ENCODE measurements around the gene UBR3.
"Not testable (repeated sequence)": the region's sequence is repeated elsewhere in the genome, so short reads cannot be mapped to it uniquely, and the experiment has no call there.

Gene UBR3

DNA sequence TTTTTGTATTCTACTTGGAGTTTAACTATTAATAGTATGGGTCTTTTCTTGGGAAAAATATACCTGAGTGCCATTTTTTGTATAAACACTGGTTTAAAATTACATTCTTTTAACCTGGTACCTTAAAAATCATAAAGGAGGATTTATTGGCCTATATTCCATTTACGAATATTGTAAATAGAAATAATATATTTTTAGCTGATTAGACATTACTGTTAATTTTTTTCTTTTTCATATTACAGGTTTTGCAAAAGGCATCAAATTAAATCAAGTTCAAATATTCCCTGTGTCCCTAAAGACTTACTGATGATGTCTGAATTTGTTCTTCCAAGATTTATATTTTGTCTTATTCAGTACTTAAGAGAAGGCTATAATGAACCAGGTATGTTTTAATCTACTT lies 44.7 kb downstream of the UBR3 start:
- FAIRE-seq = no peak

DNA sequence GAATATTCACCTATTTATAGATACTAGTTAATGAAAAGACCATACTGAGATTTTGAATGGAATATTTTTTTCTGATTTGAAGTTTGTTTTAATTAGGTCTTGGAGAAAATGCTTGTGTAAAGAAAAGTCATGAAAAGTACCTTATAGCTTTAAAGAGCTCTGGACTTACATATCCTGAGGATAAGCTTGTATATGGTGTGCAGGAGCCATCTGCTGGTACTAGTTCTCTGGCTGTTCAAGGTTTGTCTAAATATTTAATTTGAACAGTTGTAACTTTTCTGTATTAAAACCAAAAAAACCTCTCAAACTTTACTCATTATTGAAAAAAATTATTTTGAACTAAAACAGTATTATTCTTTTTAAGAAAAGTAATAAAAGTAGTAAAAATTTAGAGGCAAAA lies 50.1 kb downstream of the UBR3 start:
- FAIRE-seq = peak; percentile 85

DNA sequence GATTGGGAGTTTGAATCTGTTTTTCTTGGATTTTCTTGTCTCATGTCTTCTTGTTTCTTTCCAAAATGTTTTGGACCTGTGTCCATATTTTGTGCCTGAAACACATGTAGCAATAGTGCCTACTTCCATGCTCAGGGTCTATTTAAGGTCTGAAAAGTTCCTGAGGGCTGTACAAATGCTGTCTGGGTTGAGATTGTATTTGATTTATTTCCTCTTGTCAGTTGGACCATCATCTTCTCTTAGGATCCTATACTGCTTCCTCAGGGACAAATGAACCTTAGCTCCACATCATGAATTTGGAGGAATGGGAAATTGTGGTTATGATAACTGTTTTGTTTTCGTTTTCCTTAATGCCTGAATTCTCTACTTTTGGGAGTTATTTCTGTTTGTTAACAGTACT lies 59.9 kb downstream of the UBR3 start:
- no peak for FAIRE-seq

DNA sequence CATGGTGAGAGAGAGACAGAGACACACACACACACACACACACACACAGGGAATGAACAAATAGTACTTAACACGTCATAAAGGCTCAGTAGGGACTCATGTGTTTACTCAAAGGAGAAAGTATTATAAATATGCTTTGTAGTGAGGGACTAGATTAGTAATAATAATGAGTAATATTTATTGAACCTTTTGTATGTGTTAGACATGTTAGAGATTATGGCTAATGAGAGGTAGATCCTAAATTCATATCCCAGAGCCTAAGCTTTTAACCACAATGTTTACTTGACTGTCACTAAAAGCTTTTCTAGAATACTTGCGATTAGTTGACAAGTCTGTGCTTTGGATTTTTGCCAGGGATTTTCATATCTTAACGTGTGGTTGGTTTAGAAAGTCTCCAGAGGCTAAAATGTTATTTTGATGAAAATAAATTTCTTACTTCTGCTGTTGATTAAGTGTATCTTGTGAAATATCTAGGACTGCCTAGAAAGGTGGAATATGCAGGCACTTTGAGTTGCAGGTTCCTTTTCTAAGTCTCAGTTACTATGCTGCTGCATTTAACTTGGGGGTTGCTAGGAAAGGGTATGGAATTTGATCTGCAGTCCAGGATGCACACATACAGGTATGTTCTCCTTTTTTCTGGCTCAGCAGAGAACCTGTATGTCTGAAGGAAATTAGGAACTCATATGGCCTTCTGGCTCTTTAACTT lies 64.5 kb downstream of the UBR3 start:
- no peak for FAIRE-seq

DNA sequence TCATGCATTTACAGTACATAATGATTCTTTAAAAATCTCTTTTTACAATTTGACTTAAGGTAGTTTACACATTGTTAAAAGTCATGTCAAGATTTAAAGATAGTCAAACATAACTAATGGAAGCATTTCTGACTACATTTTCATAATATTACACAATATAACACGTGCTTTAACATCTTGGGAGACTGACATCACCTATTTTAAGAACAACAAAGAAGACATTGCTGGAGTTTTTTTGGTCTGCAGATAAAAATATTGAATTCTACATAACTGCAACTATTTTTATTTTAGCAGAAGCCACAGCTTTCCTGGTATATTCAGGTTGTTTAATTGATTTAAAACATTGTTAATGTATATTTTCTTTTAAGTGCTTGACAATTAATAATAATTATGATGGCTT lies 65.7 kb downstream of the UBR3 start:
- no peak for FAIRE-seq

DNA sequence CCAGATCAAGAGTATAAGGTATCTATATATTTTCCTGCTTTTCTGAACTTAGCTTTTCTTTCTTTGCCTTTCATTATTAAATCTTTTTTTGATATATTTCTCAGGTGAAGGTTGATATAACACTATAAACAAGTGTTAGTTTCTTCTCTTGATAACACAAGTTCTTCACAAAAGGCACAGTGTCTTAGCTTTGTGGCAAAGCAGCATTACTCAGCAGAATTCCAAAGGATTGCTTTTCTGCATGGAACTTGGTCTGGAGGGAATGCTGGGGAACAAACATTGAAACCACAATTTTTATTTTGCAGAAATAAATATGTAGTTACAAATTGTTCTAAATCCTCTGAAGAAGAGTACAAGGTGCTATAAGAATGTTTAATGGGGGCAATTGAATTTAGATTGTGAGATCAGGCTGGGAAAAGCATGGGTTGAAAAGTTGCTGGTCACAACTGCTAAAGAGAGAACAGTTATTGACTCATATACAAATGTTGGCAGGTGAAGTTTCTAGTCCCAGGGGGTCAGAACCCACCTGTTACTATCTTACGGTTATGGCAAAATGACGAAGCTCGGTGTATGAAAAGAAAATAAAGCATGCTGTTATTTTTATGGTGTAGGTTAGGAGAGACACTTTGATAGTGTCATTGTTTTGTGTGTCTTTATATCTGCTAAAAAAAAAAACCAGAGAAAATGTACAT lies 68.2 kb downstream of the UBR3 start:
- FAIRE-seq = no peak

DNA sequence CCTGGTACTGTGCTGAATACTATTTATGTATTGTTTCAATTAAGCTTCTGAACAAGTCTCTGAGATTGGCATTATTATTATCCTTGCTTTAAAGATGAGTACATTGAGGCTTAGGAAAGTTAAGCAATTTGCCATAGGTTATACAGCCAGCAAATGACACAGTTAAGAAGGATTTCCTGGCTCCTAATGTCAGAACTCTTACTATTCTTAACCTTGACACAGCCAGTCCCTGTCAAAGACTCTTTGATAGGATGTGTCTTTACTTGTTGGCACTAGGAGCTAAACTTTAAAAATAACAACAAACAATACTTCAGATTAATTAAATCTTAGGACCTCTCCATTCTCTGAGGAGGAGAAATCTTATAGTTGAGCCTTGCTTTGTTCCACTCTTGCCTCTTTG lies 70.6 kb downstream of the UBR3 start:
- no peak for FAIRE-seq

DNA sequence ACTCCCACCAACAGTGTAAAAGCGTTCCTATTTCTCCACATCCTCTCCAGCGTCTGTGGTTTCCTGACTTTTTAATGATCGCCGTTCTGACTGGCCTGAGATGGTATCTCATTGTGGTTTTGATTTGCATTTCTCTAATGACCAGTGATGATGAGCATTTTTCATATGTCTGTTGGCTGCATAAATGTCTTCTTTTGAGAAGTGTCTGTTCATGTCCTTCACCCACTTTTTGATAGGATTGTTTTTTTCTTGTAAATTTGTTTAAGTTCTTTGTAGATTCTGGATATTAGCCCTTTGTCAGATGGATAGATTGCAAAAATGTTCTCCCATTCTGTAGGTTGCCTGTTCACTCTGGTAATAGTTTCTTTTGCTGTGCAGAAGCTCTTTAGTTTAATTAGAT lies 72.8 kb downstream of the UBR3 start:
- not testable (repeated sequence) for FAIRE-seq

DNA sequence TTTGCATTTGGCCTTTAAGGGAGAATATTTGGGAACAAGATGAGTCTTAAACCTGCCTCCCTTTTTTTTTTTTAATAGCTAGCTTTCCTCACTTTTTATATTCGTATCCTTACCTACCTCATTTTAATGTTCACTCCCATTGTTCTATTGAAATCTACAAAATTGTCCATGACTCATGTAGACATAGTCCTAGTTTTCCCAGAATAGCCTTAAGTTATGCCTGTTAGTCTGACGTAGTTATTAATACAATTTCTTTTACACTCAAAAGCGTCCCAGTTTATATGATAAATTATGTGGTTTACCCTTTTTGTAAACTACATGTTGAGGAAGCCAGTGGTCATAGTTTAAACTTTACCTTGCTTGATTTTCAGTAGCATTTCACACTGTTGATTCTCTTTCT lies 73.4 kb downstream of the UBR3 start:
- FAIRE-seq = no peak

DNA sequence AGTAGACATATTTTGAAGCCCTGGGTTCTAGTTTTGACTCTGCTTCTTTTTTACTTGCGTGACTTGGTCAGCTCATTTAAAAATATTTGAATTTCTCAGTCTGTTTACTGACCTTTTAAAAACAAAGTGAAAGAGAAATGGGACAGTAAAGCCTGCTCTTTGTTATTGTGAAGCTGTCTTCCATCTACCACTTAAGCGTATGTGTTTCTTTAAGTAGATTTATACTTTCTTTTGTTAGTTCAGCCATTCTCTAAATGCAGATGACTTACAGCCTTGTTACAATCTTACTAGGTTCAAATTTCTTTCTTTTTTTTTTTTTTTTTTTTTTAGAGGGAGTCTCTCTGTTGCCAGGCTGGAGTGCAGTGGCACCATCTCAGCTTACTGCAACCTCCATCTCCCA lies 79.5 kb downstream of the UBR3 start:
- FAIRE-seq = no peak

DNA sequence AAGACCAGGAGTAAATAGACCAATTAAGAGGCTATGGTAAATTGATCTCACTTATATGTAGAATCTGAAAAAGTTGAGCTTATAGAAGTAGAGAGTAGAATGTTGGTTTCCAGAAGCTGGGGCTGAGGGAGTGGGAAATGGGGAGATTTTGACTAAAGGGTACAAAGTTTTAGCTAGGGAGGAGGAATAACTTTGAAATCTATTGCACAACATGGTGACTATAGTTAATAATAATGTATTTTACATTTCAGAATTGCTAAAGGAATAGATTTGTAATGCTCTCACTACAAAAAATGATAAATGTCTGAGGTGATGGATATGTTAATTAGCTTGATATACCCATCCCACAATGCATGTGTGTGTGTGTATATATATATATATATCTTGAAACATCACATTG lies 82.1 kb downstream of the UBR3 start:
- no peak for FAIRE-seq

DNA sequence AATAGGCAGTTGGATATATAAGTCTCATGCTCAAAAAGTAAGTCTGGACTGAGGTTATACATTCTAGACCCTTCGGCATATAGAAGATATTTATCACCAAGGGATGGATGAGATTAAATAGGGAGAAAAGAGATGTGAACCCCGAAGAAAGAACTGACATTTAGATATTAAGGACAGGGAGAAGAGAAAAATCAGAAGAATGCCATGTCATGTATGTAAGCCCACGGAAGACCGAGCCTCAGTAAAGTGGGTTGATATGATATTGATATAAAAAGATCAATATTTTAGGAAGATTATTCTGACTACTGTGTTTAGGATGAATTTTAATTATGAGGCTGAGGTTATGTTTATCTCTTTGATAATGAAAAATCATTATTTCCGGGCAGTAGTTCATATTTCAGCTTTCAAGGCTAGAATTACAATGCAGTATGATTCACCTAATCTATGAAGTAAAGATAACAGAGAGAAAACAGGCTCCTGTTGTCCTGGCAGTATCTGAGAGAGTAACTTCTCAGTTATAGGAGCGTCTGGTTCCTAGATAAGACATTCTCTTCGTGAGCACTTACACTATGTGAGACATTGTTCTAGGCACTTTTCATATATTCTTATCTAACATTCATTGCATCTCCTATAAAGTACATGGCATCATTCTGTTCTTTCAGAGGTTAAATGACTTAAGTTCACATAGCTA lies 83.0 kb downstream of the UBR3 start:
- no peak for FAIRE-seq

DNA sequence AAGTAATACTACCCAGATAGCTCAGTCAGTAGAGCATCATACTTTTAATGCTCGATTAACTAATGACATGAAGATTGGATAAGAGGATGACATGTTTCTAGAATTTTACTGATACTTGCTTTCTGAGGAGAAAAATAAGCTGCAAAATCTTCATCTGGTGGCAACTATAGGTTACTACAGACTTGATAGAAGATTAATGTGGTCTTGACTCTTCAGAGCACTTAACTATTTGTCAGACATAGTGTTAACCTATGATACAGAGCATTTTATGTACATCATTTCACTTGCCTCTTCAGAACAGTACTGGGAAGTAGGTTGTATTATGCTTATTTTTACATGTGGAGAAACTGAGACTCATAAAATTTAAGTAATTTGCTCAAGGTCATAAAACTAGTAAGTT lies 83.9 kb downstream of the UBR3 start:
- FAIRE-seq = no peak

DNA sequence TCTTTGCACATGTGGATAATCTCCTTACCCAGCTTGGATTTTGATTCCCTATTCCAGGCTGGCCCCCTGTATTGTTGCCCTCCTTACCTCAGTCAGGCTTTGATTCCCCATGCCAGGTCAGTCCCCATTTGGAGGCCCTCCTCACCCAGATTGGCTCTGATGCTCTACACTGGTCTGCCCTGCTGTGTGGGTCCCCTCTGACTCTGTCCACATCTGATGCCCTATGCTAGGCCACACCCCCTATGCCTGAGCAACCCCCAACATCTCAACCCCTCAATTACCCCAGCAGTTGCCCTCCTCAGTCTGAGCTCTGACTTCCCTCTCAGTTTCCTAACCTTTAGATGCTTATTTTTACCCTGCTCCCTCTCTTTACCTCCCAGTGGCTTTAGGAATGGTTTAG lies 89.4 kb downstream of the UBR3 start:
- no peak for FAIRE-seq

DNA sequence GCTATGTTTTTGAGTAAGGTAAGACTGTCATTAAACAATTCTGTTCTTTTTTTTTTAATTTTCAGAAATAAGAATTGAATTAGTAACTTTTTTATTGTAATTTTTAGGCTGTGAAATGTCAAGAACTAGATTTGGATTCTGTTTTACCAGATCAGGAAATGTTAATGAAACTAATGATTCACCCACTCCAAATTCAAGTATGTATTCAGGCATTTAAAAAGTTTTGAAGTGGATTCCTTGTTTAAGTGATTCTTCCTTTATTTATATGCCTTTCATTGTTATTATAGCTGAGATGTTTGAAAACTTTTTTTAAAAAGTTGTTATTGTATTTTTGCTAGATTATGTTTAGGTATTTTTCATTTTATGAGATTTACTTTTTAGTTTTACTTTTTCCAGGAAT lies 96.7 kb downstream of the UBR3 start:
- FAIRE-seq = no peak

DNA sequence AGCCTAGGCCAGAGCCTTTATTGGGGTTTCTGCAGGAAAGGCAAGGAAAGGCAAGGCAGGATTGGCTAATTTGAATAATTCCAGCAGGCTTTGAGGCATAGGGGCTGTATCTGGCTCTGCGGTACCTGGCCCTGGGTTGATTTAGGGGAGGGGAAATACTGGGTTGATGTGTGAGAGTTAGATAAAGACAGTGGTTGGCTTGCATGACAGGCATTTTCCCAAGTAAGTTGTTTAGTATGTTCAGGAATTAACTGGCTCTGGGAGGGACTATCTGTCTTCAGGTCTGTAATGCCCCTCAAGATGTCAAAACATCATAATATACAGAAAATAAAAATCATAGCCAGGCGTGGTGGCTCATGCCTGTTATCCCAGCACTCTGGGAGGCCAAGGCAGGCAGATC lies 98.7 kb downstream of the UBR3 start:
- FAIRE-seq = no peak

DNA sequence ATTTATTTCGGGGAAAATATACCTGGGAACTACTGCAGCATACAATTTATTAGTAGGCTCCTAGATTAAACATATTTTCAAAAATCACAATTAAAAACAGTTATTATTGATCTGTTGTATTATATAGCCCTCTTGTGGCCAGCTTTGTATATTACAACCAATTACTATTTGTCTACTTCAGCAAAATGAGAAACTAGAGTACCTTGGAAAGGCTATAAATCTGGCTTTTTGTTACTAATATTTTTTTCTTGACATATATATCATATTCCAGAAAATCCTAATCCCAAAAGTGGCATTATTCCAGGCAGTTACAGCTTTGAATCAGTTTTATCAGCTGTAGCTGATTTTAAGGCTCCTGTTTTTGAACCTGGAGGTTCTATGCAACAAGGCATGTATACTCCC lies 101.2 kb downstream of the UBR3 start:
- FAIRE-seq = peak; percentile 94

DNA sequence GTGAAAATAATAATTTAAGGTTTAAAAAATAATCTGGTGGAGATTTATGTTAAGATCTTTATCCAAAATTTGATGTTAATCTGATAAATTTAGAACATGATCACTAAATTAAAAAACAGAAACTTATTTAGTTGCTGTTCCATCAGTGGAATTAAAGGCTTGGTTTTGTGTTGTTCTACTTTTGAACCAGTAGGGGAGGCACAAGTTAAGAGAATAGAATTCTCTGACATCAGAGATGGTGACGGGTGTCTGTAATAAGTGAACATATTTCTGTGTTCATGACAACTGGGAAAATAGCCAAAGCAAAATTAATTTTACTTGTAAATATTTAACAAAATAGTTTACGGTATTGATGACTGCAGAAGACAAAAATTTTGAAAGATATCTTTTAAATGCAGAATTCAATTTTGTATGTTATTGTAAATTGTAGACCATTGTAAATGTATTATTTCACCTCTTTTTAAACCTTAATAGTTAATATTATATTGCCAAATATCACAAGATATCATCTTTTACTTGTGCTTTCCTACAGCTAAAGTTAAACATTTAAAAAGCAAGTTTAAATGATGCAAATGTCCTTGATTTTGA lies 106.0 kb downstream of the UBR3 start:
- FAIRE-seq = peak; percentile 92

DNA sequence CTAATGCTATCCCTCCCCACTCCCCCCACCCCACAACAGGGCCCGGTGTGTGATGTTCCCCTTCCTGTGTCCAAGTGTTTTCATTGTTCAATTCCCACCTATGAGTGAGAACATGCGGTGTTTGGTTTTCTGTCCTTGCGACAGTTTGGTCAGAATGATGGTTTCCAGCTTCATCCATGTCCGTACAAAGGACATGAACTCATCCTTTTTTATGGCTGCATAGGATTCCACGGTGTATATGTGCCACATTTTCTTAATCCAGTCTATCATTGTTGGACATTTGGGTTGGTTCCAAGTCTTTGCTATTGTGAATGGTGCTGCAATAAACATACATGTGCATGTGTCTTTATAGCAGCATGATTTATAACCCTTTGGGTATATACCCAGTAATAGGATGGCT lies 109.4 kb downstream of the UBR3 start:
- not testable (repeated sequence) for FAIRE-seq

DNA sequence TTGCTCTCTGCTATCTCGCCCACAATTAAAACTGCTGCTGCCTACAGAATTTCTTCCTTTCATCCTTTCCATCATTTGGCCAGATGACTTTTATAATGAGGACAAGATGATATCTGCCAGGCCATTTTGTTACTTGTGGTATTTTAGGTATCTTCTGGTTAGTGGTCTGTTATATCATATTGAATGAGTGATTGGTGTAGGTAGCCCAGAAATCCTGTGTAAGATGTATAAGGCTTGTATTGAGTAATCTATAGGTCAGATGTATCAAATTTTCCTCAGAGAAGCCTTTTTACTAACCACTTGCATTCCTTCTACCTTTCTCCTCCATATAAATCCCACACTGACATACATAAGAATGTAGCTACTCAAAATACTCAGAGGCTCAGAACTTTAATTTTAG lies 118.3 kb downstream of the UBR3 start:
- FAIRE-seq = no peak

DNA sequence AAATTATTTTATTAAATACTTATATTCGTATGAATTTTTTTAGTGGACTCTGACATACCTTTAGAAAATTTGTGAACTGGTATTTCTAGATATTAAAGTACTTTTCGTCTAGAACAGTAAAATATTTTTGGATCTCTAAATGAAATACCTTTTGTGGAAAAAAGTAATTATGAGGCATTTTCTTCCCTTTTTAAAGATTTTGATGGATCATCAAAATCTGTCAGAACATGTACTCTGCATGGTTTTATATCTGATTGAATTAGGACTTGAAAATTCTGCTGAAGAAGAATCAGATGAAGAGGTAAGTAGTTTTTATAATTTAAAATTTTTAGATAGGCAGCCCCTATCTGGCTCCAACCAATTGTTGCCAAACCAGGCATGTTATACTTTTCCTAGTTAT lies 118.8 kb downstream of the UBR3 start:
- peak; percentile 41 for FAIRE-seq

DNA sequence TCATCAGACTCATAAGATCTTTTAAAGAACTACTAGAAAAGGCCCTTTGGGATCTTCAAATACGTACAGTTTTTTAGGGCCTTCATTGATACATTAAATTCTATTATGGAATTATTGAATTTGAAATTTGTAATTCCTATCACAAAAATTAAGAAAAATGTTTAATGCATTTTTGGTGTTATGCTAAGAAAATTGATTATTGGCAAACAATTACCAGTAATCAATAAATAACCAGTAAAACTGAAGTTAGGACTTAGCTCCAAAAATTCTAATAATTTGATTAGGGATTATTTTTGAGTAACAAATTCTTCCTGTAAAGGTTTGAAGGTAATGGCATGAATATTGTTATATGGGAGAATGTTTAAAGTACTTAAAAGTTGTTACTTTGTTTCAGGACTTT lies 119.3 kb downstream of the UBR3 start:
- FAIRE-seq = no peak

DNA sequence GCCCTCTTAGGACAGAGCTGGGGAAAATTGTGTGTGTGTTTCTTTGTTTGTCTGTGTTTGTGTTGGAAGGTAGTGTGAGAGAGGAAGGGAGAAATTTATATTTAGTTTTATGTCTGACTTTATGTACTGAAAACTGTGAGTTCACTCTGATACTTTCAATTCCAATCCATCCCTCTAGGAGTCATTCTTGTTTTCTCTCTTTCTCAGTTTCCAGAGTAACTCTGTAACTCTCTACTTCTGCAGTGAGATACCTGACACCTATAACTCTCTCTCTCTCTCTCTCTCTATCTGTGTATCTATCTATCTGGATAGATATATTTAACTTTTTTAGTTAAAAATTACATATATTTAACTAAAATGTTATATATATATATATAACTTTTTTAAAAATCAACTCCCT lies 128.7 kb downstream of the UBR3 start:
- no peak for FAIRE-seq

DNA sequence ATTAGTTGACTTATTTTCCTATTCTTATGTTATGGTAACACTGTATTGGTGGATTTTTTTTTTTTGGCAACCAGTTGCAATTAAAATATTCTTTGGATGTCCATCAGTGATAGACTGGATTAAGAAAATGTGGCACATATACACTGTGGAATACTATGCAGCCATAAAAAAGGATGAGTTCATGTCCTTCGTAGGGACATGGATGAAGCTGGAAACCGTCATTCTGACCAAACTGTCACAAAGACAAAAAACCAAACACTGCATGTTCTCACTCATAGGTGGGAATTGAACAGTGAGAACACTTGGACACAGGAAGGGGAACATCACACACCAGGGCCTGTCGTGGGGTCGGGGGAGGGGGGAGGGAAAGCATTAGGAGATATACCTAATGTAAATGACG lies 130.0 kb downstream of the UBR3 start:
- FAIRE-seq = not testable (repeated sequence)
